Fibroblast of lung (primary cell): ENCODE measurements around the gene IFT81.

Source experiments
- EZH2 ChIP-seq: IDR thresholded peaks from 2 replicates; pipeline ENCODE4 v1.5.1; 2012; ENCODE audit warnings: low read length, control low read depth, mild to moderate bottlenecking; ENCODE audit errors: missing control alignments
- TF ChIP-seq, protein P1 (sequence below), 2 donors: IDR thresholded peaks in 1 of 2; conservative IDR thresholded peaks in 1 of 2; 1 replicate in 1 of 2; 2 replicates in 1 of 2; pipeline ENCODE4 v1.5.1; 2011 to 2012; ENCODE audit warnings: low read length in 2 of 2, control low read depth in 1 of 2, inconsistent platforms in 1 of 2, low read depth in 1 of 2, mild to moderate bottlenecking in 1 of 2

DNA sequence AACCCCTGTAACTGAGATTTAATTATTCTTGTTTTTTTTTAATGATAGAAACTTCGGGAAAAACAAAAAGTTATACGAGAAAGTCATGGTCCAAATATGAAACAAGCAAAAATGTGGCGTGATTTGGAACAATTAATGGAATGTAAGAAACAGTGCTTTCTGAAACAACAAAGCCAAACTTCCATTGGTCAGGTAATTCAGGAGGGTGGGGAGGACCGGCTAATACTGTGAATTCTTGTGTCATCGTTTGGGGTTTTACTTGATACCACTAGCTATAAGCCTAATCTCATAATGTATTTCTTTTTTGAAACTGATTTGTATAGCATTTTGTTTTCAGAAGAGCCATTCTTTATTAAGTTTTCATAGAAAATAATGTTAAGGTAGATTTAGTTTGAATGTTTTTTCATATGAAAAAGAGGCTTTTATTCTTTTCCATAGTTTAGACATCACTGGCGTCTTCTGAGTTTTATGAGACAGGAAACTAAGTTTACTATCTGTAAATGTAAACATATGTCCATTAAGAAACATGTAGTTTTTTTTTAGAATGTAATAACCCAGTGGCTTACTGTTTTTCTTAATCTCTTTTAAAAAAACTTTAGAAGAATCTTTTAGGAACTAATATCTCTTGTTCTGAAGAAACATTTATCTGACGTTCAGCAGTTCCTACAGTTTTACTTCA is 94.0 kb downstream of the IFT81 start:
- TF ChIP-seq, protein P1, sequence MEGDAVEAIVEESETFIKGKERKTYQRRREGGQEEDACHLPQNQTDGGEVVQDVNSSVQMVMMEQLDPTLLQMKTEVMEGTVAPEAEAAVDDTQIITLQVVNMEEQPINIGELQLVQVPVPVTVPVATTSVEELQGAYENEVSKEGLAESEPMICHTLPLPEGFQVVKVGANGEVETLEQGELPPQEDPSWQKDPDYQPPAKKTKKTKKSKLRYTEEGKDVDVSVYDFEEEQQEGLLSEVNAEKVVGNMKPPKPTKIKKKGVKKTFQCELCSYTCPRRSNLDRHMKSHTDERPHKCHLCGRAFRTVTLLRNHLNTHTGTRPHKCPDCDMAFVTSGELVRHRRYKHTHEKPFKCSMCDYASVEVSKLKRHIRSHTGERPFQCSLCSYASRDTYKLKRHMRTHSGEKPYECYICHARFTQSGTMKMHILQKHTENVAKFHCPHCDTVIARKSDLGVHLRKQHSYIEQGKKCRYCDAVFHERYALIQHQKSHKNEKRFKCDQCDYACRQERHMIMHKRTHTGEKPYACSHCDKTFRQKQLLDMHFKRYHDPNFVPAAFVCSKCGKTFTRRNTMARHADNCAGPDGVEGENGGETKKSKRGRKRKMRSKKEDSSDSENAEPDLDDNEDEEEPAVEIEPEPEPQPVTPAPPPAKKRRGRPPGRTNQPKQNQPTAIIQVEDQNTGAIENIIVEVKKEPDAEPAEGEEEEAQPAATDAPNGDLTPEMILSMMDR (conservative IDR thresholded peaks at IDR 0.05 in 1 of 2, IDR thresholded peaks at IDR 0.05 in 1 of 2; ENCODE audit: low read depth in 1 of 2, low read length in 2 of 2), result no peak
- TF ChIP-seq EZH2, result no peak
